ENCODE measurements around the gene EIF6.
A peak's percentile ranks its signal among the peaks of the same experiment; 100 is the strongest.

EIF6 gene

DNA sequence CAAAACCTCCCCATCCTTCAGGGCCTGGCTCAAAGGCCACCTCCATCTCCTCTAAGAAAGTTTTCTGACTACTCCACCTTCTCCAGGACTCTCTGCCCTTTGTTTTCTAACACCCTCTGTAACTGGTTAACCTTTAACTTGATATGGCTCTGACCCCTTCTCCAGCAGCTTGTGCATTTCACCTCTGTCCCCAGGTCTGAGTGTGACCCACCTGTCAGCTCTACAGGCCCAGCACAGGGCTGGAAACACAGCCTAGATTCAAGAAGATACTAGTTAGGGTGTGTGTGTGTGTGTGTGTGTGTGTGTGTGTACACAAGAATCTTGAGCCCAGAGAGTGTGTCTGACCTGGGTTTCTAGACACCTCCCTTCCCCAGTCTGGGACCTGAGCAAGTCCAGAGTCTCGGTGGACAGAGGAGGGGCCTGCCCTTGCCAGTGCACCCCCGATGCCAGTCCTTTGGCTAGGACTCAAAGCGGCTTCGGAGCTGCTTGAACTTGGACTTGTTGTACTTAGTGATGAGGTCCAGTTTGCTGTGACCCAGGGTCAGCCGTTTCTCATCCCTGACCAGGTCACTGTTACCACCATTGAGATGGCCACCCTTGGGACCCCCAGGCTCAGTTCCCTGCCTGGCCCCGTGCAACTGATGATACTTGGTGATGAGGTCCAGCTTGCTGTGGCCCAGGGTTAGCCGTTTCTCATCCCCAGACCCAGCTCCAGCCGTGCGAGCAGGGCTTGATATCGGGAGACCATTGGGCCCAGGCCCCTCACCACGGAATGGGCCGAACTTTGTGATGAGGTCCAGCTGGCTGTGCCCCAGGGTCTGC, 1.7 kb upstream of the EIF6 start:
- H3K4me3 ChIP-seq (ENCODE audit: control insufficient read depth, low read depth, low read length) = no peak overlapping the region
- DNase-seq (ENCODE audit: low read depth) = no peak
- TF ChIP-seq, protein P1, sequence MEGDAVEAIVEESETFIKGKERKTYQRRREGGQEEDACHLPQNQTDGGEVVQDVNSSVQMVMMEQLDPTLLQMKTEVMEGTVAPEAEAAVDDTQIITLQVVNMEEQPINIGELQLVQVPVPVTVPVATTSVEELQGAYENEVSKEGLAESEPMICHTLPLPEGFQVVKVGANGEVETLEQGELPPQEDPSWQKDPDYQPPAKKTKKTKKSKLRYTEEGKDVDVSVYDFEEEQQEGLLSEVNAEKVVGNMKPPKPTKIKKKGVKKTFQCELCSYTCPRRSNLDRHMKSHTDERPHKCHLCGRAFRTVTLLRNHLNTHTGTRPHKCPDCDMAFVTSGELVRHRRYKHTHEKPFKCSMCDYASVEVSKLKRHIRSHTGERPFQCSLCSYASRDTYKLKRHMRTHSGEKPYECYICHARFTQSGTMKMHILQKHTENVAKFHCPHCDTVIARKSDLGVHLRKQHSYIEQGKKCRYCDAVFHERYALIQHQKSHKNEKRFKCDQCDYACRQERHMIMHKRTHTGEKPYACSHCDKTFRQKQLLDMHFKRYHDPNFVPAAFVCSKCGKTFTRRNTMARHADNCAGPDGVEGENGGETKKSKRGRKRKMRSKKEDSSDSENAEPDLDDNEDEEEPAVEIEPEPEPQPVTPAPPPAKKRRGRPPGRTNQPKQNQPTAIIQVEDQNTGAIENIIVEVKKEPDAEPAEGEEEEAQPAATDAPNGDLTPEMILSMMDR (conservative IDR thresholded peaks at IDR 0.05; ENCODE audit: control insufficient read depth, insufficient read depth, low read depth, low read length) = no peak

DNA sequence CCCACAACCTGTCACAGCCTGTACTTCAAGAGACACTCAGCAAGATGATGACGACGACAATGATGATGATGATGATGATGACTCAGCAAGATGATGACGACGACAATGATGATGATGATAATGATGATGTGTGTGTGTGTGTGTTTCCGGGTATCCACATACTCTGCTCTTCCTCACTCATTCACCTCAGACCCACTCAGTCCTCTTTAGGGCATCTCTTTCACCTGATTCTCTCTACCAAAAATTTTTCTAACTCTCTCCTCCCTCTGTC, 1.2 kb upstream of the EIF6 start:
- peak; percentile 74 for DNase-seq (ENCODE audit: low read depth)
- no peak overlapping the region for H3K4me3 ChIP-seq (ENCODE audit: control insufficient read depth, low read depth, low read length)
- TF ChIP-seq, protein P1 (conservative IDR thresholded peaks at IDR 0.05; ENCODE audit: control insufficient read depth, insufficient read depth, low read depth, low read length) = no peak

DNA sequence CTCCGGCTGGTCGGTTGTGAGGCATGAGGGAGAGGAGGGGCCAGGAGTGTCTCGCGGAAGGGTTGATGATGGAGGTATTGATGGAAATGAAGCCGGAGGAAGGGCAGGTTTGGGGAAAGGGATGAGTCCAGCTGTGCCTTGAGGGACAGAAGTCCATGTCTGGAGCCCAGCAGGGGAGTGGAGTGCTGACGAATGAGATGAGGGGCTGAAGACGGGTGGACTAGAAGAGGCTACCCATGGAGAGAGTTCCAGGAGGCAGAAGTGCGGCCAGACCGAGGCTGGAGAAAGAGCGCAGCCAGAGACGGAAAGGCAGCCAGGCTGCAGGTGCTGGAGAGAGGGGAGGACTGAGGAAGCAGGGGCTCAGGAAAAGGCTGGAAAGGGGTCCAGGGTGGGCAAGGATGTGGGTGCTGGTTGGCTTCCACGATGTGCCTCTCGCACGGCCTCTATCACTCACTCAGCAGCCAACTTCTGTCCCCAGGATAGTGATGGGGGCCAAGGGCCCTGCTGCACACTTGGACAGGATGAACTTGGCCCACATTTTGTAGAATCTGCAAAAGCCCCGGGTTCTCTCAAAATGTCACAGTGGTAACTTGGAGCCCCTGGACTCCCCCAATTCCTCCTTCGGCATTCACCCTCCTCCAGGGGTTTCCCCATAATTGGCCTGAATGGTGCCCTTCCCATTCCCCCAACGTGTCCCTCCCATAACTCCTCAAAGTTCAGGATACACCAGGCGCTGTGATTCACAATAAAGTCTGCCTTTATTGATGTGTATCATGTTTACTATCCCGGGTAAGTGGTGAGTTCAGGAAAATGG, 627 bp upstream of the EIF6 start:
- TF ChIP-seq, protein P1 (conservative IDR thresholded peaks at IDR 0.05; ENCODE audit: control insufficient read depth, insufficient read depth, low read depth, low read length) = no peak
- peak overlapping the region; percentile 88 for H3K4me3 ChIP-seq (ENCODE audit: control insufficient read depth, low read depth, low read length)

DNA sequence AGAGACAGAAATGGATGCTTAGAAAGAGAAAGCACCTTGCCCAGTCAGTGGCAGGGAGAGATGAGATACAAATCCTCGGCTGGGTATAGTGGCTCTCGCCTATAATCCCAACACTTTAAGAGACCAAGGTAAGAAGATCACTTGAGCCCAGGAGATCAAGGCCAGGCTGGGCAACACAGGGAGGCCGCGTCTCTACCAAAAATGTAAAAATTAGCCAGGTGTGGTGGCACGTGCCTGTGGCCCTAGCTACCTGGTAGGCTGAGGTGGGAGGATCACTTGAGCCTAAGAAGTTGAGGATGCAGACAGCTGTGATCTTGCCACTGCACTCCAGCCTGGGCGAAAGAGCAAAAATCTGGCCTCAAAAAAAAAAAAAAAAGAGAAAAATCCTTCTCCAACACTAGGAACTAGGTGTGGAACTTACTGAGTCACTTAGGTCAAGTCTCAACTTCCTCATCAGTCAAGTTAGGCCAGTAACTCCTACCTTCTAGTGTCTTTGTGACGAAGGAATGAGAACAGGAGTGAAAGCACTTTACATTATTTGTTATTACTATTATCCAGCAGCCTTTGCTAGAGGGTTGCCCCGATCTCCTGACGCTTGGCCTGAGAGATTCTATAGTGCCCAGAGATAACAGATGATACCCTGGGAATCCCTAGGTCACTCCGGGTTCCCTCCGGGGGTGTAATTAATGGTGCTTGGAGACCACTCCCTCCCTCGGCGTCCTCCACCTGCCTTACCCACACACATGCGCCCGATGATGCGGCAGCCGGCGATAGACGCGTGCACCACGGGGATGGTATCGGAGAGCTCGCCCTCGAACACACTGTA, 918 bp downstream of the EIF6 start:
- DNase-seq (ENCODE audit: low read depth) = no peak
- H3K4me3 ChIP-seq (ENCODE audit: control insufficient read depth, low read depth, low read length) = peak overlapping the region; percentile 88
- TF ChIP-seq, protein P1 (conservative IDR thresholded peaks at IDR 0.05; ENCODE audit: control insufficient read depth, insufficient read depth, low read depth, low read length) = no peak

More for the DNA sequence above, 627 bp upstream of the EIF6 start:
- no peak for DNase-seq (ENCODE audit: low read depth)

DNA sequence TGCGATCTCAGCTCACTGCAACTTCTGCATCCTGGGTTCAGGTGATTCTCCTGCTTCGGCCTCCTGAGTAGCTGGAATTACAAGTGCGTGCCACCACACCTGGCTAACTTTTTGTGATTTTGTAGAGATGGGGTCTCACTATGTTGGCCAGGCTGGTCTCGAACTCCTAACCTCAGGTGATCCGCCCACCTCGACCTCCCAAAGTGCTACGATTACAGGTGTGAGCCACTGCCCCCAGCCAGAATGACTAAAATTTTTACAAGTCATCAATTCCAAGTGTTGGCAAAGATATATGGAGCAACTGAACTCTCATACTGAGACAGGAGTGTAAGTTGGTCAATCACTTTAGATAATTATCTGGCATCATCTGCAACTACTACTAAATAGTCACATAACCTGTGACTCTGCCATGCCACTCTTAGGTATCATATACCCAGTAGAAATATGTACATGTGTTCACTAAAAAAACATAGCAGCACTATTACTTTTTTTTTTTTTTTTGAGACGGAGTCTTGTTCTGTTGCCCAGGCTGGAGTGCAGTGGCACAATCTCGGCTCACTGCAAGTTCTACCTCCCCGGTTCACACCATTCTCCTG, 3.0 kb downstream of the EIF6 start:
- H3K4me3 ChIP-seq (ENCODE audit: control insufficient read depth, low read depth, low read length) = no peak overlapping the region
- no peak for DNase-seq (ENCODE audit: low read depth)
- TF ChIP-seq, protein P1 (conservative IDR thresholded peaks at IDR 0.05; ENCODE audit: control insufficient read depth, insufficient read depth, low read depth, low read length) = no peak

DNA sequence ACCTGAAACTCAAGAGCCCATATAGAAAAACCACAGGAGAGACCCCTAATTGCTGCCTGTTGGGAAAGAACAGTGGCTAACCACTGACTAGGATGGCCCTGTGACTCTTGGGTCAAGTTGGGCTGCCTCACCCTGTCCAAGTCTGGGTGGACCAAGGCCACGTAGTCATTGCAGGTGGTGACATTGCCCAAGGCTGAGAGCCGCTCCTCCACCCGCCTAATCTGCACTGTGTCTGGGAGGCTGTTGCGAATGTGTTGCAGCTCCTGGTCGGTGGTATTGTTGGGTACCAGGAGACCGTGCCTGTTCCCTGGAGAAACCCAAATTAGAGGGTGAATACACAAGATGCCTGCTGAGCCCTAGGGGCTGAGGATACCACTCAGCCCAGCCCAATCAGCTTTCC, 4.0 kb downstream of the EIF6 start:
- DNase-seq (ENCODE audit: low read depth) = no peak
- TF ChIP-seq, protein P1 (conservative IDR thresholded peaks at IDR 0.05; ENCODE audit: control insufficient read depth, insufficient read depth, low read depth, low read length) = no peak
- no peak overlapping the region for H3K4me3 ChIP-seq (ENCODE audit: control insufficient read depth, low read depth, low read length)

All from fibroblast of mammary gland (primary cell).